Measurements from ENCODE around the gene PRICKLE3. TPM values are rescaled to one million over a fixed set of nuclear protein-coding genes. Genes with fewer than 3 reads are reported as not detected.

PRICKLE3 gene
- total RNA-seq (10 to 100 TPM in 7 of 9 donors, 1 to 10 TPM in 2; 2.8 to 46.8 (median 13.1) TPM), polyA plus RNA-seq (10 to 100 TPM in 1 of 3 donors, 1 to 10 TPM in 2; 5.7 to 10.9 (median 6.6) TPM)
- long read RNA-seq, donor 1, partial matches to known transcripts = 0 of 2 reads
- long read RNA-seq, donor 1, other reads (novel, unspliced or antisense) = 0 of 2 reads
- long read RNA-seq, donor 2, partial matches to known transcripts = 0 of 1 reads
- long read RNA-seq, donor 2, other reads (novel, unspliced or antisense) = 0 of 1 reads
- long read RNA-seq, donor 3 = 0 reads
- long read RNA-seq, donor 4, partial matches to known transcripts = 0 of 3 reads
- long read RNA-seq, donor 4, other reads (novel, unspliced or antisense) = 0 of 3 reads
- long read RNA-seq, donor 5, transcript PRICKLE3-206 (9 exons, 2,062 nt) = major isoform, 15 of 22 reads
- long read RNA-seq, donor 5, partial matches to known transcripts = 2 of 22 reads
- long read RNA-seq, donor 5, other reads (novel, unspliced or antisense) = 5 of 22 reads
- long read RNA-seq, donor 6, partial matches to known transcripts = 1 of 5 reads
- long read RNA-seq, donor 6, other reads (novel, unspliced or antisense) = 2 of 5 reads
- long read RNA-seq, donor 7, partial matches to known transcripts = 0 of 1 reads
- long read RNA-seq, donor 7, other reads (novel, unspliced or antisense) = 0 of 1 reads
- long read RNA-seq, donor 8, partial matches to known transcripts = 0 of 2 reads
- long read RNA-seq, donor 8, other reads (novel, unspliced or antisense) = 0 of 2 reads
- long read RNA-seq, donor 9, partial matches to known transcripts = 0 of 1 reads
- long read RNA-seq, donor 9, other reads (novel, unspliced or antisense) = 0 of 1 reads
- long read RNA-seq, donor 10, partial matches to known transcripts = 0 of 4 reads
- long read RNA-seq, donor 10, other reads (novel, unspliced or antisense) = 0 of 4 reads

GRCh38 chrX:49186125-49187027 lies at the start of gene PRICKLE3:
PRICKLE3 (minus strand) TSS chrX:49186373; CDS start chrX:49186297, 76 bp downstream.
- peak within 1 kb of the TSS in 4 of 5 donors; percentile 56 to 91 (median 81) for H3K27ac ChIP-seq
- intact Hi-C loops (cut with DNase I) = no loop called here
- H3K4me3 ChIP-seq = peak within 1 kb of the TSS in 1 of 4 donors; percentile 58
- 10 to 70% (median 46%) methylated on average over 8 to 62 of the region's 62 CpGs; no CpG with 5 or more reads in 1 of the 4 donors for WGBS, 4 donors
- peak; percentile 80 to 89 (median 84) for DNase-seq
- TF ChIP-seq CTCF (IDR thresholded peaks at IDR 0.05) (peak in 4 of 6 experiments; percentile 8 to 19 (median 12)), POLR2A (IDR thresholded peaks at IDR 0.05) (peak in 1 of 2 donors; percentile 75)
- no peaks in the 10 kb centered on the region for H3K36me3 ChIP-seq (replicated peaks in 1 of 2)
- H3K4me1 ChIP-seq (replicated peaks in 1 of 2) = no peaks in the 10 kb centered on the region
- no peaks in the 10 kb centered on the region for H3K9me3 ChIP-seq (replicated peaks in 1 of 3)
- no peaks in the 10 kb centered on the region for H3K27me3 ChIP-seq

- no peak for DNase-seq
- Histone ChIP-seq H3K4me1 (replicated peaks in 1 of 2) (no peaks in the 10 kb centered on the region), H3K27ac (no peak overlapping the region), H3K9me3 (replicated peaks in 1 of 3) (no peaks in the 10 kb centered on the region), H3K27me3 (peaks cover 6% of the 10 kb centered on the region), H3K36me3 (replicated peaks in 1 of 2) (no peaks in the 10 kb centered on the region), H3K4me3 (no peak overlapping the region)
- TF ChIP-seq POLR2A (IDR thresholded peaks at IDR 0.05) (no peak), CTCF (IDR thresholded peaks at IDR 0.05) (no peak)
- 47 to 87% (median 64%) methylated on average over 9 to 56 of the region's 56 CpGs for WGBS, 4 donors
- intact Hi-C loops (cut with DNase I) = no loop called here
Measured at GRCh38 chrX:49233887-49234555, 47.8 kb upstream of the PRICKLE3 start.

- DNase-seq = no peak
- Histone ChIP-seq H3K27me3 (peaks cover 4% of the 10 kb centered on the region), H3K4me1 (replicated peaks in 1 of 2) (no peaks in the 10 kb centered on the region), H3K4me3 (no peak within 1 kb of the TSS), H3K27ac (no peak within 1 kb of the TSS), H3K9me3 (replicated peaks in 1 of 3) (no peaks in the 10 kb centered on the region), H3K36me3 (replicated peaks in 1 of 2) (no peaks in the 10 kb centered on the region)
- intact Hi-C loops (cut with DNase I) = no loop called here
- 75 to 79% (median 77%) methylated on average over 8 to 9 of the region's 9 CpGs for WGBS, 4 donors
- no peak for TF ChIP-seq CTCF (IDR thresholded peaks at IDR 0.05)
- no peak for TF ChIP-seq POLR2A (IDR thresholded peaks at IDR 0.05)
Measured at GRCh38 chrX:49233176-49233575, 47.0 kb upstream of the PRICKLE3 start, which contains the start of gene CACNA1F. CACNA1F (minus strand) TSS chrX:49233340; CDS start chrX:49233309, 31 bp downstream.

Measured in adrenal gland (tissue), 19 donors.